Ramos (cell line): ENCODE results near the gene NCKAP5.

ENCODE experiments used
- in situ Hi-C: fragments of 300-500 bp; cut with MboI; formaldehyde crosslinking; loops from one replicate; pipeline ENCODE4 v1.14.3; 2022; ENCODE audit warnings: low sequenced_read_pairs; ENCODE audit not compliant: unreplicated experiment

Gene NCKAP5

DNA sequence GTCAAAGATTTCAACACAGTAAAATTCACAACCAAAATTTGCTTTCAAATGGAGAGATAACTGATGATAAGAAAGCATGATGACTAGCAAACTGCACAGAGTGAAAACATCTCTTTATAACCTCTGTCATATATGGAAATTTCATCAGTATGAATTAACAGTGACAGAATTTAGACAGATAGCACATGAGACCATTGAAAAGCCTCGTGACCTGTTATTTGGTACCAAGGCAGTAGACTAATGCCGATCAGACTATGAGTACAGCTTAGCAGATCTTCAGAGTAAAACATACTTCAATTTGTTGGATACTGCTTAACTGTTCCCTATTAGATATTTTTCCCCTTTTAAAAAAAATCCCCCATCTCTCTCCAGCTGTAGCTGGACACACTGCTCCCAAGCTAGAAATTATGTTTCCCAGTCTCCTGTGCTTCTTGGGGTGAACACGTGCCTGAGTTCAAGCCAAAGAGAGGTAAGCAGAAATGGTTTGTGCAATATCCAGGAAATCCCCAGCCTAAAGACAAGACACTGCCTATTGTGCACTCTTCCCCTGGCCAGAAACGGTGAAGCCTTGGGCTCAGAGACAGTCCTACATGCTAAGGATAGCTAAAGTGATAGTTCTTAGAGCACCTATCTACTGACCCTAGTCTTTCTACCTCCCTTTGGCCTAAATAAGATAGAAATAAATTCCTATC lies 256.1 kb downstream of the NCKAP5 start:
- in situ Hi-C loops: no loop called here

DNA sequence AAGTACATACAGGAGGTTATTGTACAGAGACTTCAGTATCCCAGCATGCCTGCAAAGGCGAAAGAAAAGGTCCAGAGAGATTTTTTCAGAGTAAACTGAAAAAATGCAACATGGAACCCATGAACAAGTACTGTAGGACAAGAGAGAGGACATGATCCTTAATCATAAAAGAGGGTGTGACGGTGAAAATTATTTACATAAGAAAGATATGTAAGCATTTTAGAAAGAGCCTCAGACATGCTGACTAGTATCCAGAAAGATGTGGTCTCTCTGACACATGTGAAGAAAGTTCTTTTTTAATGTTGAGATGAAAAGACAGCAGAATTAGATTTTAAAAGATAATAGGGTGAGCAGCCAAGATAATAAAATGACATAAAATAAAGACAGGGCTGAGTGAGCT lies 262.0 kb downstream of the NCKAP5 start:
- in situ Hi-C loops: no loop called here

DNA sequence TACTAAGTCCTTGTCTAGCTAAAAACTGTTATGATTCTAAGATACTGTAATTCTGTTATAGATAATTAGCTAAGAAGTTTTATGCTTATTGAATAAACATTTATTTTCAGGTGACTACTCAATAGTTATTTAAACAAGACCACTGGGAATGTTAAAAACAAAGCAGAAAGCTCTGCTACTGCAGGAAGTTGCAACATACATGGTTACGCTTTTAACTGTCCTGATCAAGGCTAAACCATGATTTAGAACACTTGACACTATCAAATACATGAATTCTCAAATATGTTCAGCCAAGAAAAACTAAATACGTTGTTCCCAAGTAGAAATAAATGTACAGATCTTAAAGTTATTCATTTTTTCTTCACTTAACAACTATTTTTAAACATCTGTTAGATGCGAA lies 263.9 kb downstream of the NCKAP5 start:
- in situ Hi-C loops: no loop called here

DNA sequence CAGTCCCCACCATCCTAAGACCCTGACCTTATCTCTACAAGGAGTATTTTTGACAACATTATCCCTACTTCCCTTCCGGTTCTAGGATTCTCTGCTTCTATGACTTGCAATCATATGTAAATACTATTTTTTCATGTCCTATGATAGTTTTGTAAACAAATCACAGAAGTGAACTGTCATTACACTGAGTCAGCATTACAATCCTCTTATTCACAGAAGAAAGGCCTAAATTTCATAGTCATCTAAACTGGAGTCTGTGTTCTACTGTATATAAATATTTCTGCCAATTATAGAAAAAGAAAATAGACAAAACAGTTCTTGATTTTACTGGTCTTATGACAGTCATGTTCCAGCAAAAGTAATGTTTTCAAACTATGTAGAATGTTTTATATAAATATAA lies 265.1 kb downstream of the NCKAP5 start:
- in situ Hi-C loops: no loop called here

DNA sequence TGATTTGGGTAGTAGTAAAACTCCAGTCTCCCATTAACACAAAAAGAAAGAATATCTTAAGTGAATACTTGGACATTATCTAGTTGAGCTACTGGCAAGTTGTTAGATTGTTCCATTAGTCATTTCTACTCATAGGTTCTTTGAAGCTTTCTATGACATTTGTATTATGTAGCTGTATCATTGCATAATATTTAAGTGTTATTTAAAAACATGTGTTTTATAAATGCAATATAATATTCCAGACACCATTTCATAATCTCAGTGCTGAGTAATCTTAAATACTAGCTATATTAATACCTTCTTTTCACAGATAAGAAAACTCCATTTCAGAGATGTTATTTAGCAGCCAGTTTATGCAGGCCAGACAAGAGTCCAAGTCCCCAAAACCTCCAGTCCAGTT lies 271.9 kb downstream of the NCKAP5 start:
- in situ Hi-C loops: no loop called here

DNA sequence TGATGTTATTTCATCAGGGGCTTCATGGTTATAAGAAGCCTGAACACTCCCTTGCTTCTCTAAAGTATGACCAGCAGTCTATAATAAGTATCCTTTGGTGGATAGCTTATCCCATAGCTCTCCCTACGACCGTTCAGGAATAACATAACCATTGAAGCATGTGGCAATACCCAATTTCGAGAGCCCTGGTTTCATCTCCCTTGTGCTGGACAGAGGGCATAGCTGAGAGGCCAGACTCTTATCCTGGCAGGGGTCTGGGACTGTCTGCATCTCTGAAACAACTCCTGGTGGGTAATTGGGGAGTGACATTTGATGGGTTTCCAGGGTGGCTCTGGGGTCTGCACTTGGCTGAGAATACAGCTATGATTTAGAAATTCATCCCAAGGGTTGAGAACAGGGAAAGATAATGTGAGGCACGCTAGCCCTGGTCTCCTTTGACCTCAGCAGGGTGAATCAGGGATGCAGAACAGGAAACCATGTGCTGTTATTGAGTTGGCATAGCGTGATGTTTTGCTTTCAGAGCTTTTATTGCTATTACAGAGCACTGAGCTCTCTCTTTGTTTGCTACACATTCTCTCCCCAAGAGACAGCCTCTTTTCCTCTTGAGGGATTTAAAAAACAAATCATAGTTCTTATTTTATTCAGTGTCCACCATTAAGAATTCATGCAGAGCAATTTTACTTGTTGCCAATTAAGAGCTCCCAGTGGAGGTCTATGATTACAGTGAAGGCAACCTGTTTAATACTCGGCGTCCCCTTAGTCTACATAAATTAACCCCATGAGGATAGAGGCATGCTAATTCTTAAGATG lies 274.5 kb downstream of the NCKAP5 start:
- in situ Hi-C loops: no loop called here

DNA sequence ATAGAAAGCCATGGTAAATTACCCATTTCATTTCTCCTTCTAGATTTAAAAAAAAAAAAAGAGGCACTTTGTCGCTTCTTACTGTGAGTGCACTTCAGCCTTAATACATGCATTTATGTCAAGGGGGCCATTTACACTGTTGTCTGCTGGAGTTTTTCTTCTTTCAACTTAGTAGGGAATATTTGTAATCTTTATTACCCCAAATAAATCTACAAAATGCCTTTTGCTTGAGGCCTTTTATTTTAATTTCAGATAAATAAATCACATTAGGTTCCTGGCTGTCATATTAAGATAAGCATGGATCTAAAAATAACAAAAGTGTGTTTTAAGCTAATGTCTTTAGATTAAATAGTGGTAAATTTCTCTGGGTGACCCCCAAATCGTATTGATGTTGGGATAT lies 276.0 kb downstream of the NCKAP5 start:
- in situ Hi-C loops: no loop called here

DNA sequence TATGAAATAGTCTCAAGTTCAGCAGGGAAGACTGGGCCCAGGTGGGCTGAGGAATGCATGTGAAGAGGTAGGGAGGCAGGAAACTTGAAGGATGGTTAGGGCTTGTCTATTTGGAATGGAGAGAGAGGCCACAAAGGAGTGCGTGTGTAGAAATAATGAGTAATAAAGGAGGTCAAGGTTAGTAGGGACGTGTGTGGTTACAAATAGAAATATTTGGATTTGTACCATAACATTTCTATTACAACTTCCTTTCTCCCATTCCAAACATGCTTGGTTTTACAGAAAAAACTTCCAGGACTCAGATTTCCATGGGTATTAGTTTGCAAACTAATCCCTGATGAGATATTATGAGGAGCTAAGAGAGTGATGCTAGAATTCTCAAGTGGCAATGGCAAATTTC lies 280.6 kb downstream of the NCKAP5 start:
- in situ Hi-C loops: no loop called here

DNA sequence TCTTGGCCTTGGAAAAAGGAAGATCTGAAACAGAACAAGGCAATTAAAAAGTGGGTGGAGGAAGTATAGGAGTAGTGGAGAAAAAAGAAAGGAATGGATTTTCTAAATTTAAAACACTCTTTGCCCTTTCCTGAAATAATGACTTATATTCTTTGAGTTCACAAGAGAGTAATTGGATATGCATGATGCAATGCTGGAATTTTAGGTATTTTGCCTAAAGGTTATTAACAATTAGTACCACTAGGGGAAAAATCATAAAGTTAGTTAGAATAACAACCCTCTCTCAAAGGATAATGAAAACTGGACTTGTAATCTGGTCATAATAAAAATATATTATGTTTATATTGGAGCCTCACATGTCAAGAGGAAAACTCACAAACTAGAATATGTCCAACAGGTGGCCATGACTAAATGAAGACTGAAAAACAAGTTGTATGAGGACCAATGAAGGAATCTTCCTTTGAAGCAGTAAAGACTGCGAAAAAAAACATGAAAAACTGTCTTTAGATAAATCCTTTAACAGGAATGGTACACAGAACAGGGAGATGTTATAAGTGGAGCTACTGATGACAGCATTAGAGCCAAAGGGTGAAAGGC lies 281.8 kb downstream of the NCKAP5 start:
- in situ Hi-C loops: no loop called here

DNA sequence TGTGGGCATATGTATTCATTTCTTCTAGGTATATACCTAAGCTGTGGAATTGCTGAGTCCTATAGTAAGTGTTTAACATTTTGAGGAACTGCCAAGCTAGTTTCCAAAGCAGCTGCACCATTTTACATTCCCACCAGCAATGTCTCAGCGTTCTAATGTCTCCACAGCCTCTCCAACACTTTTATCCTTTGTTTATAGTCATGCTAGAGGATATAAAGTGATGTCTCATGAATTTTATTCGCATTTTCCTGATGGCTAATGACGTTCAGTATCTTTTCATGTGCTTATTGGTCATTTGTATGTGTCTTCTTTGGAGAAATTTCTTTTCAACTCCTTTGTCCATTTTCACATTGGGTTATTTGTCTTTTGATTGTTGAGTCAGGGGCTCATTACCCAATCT lies 295.2 kb downstream of the NCKAP5 start:
- in situ Hi-C loops: no loop called here

DNA sequence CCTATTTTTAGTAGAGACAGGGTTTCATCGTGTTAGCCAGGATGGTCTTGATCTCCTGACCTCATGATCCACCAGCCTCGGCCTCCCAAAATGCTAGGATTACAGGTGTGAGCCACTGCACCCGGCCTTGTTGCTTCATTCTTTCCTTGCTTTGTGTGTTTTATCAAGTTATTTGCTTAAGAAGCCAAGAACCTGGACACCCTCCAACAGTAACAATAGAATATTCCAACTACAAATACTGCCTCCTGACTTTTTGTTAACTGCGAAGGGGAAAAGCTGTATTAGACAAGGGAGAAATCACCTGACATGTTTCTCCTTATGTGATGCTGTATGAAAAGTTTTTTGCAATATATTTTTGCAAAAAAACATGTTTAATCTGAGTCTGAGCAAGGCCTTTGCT lies 297.2 kb downstream of the NCKAP5 start:
- in situ Hi-C loops: no loop called here

DNA sequence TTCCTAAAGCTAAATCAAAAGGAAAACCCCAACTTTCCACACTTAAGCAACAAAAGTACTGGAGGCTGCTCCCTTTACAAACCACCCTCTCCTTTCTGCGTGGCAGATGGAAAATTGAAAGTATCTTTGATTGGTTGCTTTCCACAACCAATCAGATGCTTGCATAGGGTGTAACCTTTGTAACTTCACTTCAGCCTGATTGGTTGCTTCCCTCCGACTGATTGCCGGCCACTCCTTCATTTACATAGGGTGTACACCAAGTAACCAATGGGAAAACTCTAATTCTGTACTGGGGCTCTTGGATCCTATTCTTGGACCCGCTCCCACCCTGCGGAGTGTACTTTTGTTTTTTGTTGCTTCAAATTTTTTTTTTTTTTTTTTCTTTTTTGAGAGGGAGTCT lies 297.7 kb downstream of the NCKAP5 start:
- in situ Hi-C loops: no loop called here

DNA sequence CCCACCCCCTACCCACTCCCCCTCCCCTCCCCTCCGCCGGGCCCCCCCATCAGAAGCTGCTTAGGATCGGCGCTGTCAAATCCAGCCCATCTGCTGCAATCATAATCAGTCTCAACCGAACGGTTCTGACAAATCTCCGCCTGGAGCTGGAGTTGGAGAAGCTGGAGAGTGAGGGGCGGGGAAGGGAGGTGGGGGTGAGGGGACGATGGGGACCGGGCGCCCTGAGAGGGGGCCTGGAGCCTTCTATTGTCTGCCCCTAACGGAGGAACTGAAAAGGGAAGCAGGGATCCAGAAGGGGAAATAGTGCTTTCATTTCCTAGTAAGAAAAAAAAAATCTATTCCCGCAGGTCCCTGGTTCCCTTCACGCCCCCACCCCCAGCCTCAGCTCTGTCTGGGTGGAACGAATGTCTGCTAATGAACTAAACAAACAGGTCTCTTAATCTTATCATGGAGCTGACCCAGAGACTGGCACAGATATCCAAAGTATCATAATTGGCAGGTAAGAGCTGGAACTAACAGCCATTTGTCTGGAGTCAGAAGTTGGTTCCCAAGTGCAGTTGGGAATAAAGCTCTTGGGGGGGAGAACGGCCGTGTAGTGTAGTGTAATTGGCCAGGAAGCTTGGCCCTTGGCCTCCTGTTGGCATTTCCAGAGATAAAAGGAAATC lies 301.2 kb downstream of the NCKAP5 start:
- in situ Hi-C loops: no loop called here

DNA sequence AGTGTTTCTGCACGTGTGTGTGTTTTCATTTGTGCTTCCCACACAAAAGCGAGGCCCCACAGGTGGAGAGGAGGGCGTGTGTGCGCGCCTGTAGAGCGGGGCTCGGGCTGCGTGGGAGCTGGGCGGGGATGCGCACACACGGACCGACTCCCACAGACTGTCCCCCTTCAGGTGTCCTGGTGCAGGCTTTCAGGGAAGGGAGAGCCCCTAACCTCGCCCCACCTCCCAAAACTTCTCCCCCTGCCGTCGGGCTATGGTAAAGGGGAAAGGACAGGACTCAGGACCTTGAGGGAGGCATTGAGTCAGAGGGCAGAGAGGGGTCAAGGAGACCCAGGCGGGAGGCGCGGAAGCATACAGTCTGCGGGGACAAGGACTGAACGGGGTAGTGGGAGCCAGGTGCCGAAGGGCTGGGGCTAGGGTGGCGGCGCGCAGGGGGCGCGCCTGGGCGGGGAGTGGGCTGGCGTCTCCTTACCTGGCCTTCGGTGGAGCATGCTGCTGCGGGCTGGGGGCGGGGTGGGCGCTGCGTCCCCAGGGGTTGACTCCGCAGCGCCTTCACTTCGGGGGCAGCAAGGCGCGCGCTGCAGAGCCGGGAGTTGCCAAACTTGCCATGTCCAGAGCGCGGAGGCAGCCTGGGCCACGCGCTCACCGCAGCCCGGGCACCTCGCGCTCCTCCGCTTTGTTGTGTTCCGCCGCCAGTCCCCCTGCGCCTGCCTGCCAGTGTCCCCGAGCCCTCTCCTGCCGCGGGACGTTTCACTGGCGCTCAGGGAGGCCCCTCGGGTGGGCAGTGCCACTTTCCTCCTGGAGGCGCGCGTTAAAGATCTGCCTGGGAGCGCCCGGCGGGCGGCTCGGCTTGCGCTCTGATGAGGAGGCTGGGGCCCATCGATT lies 302.0 kb downstream of the NCKAP5 start:
- in situ Hi-C loops: no loop called here

DNA sequence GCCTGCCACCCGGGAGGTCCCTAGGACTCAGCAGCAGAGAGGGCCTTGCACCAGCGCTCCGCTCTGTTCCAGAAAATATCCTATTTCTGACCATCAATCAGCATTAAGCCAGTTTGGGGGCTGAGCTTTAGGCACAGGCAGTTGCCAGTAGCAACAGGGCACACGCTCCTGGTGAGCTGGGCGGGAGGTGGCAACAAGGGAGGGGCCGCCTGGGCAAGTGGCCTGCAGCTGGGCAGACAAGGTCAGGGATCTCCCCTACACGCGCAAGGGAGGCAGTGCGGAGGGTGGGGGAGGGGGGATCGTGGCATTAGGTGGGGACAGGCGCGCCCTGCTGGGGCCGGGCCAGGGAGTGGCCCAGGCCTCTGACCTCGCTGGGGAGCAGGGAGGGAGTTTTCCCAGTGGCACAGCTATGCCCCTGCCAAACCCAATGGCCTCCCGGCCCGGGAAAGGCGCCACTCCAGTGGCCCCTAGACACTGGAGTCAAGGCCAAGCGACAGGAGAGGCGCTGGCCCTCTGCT lies 302.8 kb downstream of the NCKAP5 start:
- in situ Hi-C loops: no loop called here

DNA sequence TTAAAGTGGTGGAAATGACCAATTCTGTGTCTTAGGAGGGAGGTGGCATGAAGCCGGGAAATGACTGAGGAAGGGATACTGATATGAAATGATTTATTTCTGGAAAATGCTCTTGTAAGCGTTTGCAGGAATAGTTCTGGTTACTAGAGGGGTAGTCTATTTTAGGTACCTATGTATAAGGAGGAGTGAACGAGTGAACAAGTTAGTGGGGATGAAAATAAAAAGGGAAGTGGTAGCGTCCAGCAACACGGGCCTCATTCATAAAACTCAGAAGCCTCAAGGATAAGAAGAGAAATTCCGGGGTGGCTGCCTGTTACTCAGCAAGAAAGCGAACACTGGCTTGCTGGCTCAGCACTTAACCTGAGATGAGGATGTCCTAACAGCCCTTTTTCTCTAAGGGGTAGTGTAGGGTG lies 303.3 kb downstream of the NCKAP5 start:
- in situ Hi-C loops: no loop called here

DNA sequence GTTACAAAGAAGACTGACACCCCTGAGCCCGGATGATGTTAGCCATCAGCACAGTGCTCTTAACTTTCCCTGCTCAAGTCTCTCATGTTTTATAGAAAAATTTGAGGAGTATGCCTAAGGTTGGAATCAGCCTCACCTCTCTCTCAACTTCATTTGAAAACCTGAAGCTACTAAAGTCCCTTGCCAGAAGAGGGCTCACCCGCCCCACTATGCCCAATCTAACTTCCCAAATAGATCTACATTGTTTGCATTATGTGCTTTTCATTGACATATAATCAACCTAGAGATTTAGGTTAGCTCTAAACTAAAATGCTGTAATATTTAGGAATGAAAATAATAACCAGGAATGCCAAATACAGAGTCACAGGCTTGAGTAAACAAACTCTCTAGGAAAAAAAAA lies 305.4 kb downstream of the NCKAP5 start:
- in situ Hi-C loops: no loop called here

DNA sequence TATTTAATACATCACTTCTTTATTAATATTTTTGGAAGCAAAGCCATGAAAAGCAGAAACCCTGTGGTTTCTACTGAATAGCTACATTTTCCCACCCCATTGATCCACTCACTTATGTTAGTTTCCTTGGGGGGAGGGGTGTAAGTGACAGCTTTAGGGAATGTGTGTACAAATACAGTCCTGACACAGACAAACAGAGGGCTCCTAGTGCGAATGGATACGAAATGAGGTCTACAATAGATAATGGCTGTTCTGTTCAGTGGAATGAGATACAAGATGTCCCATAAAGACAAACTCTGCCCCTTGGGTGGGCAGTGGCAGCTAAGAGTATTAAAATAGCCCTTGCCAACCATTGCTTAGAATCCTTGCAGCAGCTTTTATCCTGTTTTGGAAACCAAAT lies 312.9 kb downstream of the NCKAP5 start:
- in situ Hi-C loops: no loop called here

DNA sequence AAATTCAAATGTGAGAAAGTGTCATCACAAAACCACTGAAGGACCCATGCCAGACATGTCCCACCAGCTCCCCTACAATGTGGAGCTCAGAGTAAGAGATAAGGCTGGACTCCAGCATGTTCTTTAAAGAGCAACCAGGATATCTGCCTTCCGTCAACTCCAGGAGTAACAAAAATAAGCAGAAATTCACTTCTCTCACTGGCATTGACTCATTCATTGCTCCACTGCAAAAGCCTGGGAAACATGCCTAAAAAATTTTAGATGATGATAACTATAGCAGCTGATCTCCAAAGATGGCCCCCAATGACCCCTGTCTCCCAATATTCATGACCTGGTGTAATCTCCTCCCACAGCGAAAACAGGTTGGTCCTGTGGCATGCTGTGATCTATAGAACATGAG lies 314.5 kb downstream of the NCKAP5 start:
- in situ Hi-C loops: no loop called here
